SK-N-MC (cell line): ENCODE measurements around the gene SPACDR.

Source experiments
- EZH2 ChIP-seq: fragments of 200-600 bp; sonication (generic); IDR thresholded peaks from one replicate; pipeline ENCODE4 v1.6.1; 2017; ENCODE audit warnings: antibody characterized with exemption
- FOXP2 ChIP-seq: optimal IDR thresholded peaks from 2 replicates; pipeline ENCODE3; 2011; ENCODE audit warnings: mild to moderate bottlenecking, moderate library complexity; ENCODE audit not compliant: insufficient read depth; ENCODE audit errors: extremely low read length, control extremely low read depth
- POLR2AphosphoS5 ChIP-seq: IDR thresholded peaks from 2 replicates; pipeline ENCODE4 v1.6.1; 2012; ENCODE audit warnings: mild to moderate bottlenecking, low read depth, low read length, borderline replicate concordance

DNA sequence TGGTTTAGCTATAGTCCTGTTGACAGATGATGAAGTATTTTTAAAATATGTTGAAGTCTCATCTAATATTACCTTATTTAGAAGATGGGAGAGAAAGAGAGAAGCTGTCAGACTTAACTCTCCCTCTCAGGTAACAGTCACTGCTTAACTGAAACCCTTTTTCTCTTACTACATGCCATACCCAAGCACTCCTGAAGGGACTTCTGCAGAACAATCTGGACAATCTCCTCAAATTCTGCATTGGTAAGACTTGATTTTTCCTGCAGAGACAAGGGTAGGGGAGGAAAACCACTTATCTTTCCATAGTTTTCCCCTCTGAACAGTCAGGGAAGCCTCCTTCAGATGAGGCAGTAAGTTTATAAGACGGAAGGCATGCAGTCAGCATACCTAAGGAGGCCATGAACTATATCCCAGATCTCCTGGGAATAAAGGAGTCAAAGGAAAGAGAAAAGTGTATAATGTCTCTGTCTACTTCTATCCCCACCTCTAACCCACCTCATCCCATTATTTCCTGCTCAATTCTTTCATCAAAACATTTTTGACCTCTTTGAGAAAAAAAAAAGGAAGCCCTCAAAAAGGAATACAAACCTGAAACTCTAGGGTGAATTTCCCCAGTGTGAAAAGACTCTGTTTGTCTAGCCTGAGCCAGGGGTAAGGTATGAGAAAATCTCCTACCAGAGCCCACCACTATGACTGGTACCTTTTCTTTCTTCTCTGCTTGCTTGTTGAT, 45.0 kb downstream of the SPACDR start:
- no peak for TF ChIP-seq EZH2
- no peak for TF ChIP-seq POLR2AphosphoS5
- TF ChIP-seq FOXP2: no peak
